NCI-H1417 treated with DMSO at 0.1 percent for 48 hours (cell line): ENCODE measurements around the gene CAPZB.
"Not testable (repeated sequence)": the region's sequence is repeated elsewhere in the genome, so short reads cannot be mapped to it uniquely, and the experiment has no call there.

ENCODE experiments used
- DNase-seq: peaks from one replicate; lab custom pipeline; 2025; lab: John Stamatoyannopoulos, UW

Gene CAPZB

DNA sequence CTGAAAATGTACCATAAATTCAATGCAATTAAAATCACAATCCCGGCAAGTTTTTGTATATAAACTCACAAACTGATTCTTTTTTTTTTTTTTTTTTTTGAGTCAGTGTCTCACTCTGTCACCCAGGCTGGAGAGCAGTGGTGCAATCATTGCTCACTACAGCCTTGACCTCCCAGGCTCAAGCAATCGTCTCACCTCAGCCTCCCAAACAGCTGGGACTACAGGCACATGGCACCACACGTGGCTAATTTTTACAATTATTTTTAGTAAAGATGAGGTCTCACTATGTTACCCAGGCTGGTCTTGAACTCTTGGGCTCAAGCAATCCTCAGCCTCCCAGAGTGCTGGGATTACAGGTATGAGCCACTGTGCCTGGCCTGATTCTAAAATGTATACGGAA, 12.1 kb upstream of the CAPZB start:
- not testable (repeated sequence) for DNase-seq

DNA sequence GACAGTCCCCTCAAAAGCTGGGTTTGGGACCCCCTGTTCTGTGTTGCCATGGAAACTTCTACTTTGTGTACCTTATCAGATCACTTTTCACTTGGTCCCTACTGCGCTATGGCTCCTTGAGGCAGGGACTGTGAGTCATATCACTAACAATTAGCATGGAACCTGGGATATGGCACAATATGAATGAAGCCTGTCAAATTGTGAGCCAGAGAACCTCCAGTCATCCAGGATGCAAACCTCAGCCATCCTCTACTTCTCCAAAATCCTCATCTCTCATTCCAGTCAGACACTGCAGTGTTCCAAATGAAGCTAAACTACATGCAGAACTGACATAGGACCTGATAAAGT, 11.2 kb upstream of the CAPZB start:
- no peak for DNase-seq

- no peak for DNase-seq
Measured at GRCh38 chr1:19495799-19496526, 10.6 kb upstream of the CAPZB start.

DNA sequence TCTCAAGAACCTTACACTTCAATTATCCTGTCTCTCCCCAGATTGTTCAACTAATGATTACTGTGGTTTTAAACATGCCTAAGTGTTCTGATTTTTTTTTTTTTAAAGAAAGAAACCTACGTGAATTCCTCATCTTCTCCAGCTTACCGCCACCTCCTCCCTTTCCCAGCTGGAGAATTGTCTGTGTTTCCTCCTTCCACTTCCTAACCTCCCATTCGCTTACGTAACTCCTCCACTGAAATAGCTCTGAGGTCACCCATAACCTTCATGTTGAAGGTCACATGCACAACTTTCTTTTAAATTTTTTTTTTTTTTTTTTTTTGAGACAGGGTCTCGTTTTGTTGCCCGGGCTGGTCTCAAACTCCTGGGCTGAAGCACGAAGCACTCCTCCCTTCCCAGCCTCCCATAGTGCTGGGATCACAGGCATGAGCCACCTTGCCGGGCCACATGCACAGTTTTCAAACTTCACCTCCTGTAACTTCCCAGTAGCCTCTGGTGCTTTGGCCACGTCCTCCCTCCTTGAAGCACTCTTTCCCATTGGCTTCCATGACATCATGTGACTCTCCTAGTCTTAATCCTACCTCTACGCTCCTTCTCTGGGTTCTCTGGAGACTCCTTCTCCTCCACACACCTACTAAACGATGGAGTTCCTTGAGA, 9.8 kb upstream of the CAPZB start:
- no peak for DNase-seq

DNA sequence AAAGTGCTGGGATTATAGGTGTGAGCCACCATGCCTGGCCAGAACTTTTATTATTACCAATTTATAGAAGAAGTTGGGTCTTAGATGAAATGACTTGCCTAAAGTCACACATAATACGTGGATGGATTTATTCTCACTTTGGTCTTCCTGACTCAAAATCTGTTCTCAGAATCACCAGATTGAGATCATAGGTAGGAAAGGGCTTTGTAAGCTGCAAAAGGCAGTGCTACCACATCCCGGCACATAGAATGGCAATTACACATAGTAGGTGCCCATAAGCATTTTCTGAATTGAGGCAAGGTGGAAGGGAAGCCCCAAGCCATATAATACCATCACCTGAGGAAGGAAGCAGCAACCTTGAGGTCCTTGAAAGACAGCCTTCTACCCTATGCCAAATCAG, 8.2 kb upstream of the CAPZB start:
- no peak for DNase-seq

- DNase-seq: no peak
Measured at GRCh38 chr1:19489996-19490395, 4.7 kb upstream of the CAPZB start.

- DNase-seq: no peak
Measured at GRCh38 chr1:19488136-19488535, 2.8 kb upstream of the CAPZB start.

GRCh38 chr1:19484798-19485361, 459 bp downstream of the CAPZB start:
- DNase-seq: no peak

DNA sequence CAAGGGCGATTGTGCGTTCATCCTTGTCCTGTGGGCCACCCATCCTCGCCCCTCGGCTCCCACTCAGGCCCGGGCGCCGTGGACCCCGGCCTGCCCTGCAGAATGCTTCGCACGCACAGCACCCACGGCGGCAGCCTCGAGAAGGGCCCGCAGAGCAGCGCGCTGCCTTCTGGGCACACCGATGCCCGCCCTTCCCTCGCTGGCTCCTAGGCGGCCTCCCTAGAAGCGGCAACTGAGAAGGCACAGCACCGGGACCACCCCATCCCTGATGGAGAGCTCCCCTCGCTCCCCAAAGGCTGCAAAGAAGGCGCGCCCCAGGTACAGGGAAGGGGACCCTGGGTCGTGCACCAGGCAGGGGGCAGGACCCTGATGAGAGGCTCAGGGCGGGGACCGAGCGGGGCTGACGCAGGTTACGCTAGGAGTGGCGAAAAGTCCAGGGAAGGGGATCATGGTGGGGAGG, 971 bp downstream of the CAPZB start:
- no peak for DNase-seq

DNA sequence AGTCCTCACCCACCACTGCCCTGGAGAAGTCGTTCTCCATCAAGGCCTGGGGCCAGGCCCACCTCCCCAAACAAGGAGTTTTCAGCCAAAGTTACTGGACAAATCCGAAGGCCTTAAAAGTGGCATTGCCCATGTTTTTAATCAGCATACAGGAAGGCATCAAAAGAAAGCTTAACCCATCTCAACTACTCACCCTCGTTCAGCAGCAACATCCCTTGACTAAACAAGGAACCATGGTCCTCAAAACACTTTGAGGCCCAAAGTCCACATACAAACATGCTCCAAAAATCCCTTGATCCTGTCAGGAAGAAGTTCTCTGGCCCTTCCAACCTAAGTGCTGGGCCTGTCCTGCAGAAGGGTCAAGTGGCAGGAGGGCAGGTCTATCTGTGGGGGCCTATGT, 1.6 kb downstream of the CAPZB start:
- DNase-seq: no peak

- DNase-seq: no peak
Measured at GRCh38 chr1:19483261-19483660, 2.1 kb downstream of the CAPZB start.

DNA sequence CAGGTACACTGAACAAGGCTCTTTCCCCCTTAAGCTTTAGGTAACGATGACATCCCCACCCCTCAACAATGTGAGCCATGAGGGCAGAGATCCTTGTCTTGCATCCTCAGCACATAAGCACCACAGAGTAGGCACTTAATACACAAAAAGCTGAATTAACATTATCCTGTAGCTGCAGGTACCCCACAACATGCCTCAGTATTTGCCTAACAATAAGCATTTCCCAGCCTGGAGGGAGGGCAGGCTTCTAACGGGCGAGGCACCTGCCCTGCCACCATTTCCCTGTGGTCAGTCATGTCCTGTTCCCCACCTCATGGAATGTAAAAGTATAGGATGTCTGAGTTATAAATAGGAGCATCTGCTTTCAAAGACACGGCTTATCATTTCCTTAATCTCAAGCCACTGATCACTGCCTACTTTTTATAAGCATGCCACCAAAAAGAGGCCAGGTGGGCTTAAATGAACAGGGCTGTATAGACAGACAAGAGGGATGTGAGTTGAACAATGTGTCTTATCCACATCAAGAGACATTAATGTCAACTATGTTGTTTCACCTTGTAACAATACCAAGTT, 3.4 kb downstream of the CAPZB start:
- no peak for DNase-seq

- DNase-seq: no peak
Measured at GRCh38 chr1:19480282-19480681, 5.1 kb downstream of the CAPZB start.

GRCh38 chr1:19479351-19480120, 5.8 kb downstream of the CAPZB start:
- no peak for DNase-seq

DNA sequence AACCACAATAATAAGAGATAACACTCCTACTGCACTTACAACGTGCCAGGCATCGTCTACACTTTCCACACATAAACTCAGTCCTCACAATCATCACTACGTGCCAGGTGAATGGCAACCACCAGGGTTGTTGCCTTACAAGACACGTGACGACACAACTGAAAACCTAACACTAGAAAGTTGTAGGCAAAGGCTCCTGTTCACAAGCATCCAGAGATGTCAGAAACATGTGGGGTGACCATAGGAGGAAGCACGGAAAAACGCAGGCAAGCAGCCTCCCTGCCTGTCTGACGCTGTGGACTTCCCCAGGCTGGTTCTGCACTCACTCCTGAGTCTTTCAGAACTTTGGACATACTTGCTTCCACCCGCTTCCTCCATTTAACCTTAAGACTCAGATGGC, 7.0 kb downstream of the CAPZB start:
- no peak for DNase-seq

GRCh38 chr1:19477284-19478249, 7.8 kb downstream of the CAPZB start:
- DNase-seq: no peak

DNA sequence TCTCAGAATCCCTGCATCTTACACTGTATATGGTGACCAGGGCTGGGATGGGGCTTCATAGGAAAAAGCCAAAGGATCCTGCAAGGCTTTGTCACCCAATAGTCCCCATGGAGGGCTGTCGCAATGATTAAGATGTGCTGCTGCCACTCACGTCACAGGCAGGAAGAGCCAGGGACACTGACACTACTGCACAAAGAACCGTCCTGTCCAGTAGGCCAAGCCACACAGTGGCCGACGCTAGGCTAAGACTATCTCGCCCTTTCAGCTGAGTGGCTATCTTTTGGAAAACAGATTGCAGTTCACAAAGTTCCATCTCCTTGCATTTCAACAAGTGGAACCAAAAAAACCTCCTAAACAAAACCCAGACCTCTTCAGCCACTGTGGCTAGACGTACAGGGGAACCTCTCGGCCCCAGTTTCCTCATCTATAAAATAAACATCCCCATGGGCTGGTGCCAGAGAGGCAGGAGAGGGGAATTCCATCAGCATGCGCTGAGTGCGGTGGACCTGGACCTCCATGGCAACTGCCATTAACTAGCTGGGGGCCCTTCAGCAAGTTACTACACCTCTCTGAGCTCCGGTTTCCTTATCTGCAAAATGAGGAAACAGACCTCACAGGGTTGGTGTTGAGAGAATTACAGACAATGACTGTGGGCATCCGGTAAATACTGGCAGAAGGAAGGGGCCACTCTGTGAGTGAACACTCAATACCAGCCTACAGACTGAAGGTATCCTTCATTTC, 8.7 kb downstream of the CAPZB start:
- no peak for DNase-seq

DNA sequence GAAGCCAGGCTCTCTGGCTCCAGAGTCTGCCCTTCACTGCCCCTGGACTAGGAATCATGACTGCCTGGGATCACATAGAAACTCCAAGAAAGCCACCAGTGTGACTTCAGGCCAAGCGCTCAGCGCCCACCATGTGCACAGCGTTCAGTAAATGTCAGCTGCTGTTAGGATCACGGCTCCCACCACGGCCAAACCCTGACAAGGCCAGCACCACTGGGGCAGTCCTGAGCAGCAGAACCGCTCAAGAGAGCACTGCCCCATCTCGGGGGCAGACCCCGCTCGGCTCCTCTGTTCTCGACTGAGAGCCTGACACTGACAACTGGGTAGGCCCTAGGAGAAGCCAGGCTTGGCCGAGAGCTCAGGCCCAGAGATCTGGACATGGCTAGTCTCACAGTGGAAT, 10.0 kb downstream of the CAPZB start:
- no peak for DNase-seq

DNA sequence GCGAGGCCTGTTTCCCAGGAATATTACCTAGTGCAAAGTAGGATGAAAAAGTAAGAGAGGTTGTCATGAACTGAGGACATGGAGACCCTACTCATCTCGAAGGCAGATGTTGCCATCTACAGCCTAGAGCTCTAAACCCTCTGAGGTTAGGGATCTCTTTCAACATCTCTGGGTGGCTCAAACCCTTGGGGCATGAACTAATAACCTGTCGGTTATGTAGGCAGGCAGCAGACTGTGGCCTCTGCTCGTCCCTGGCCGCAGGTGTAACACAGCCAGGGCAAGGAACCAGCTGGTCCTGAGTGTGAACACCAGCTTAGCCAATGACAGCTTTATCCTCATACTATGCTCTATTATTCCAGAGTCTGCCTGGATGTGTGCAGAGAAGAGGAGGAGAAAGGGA, 13.2 kb downstream of the CAPZB start:
- DNase-seq: no peak

- no peak for DNase-seq
Measured at GRCh38 chr1:19469004-19469403, 16.3 kb downstream of the CAPZB start.
